ENCODE results near the gene SLC40A1. TPM values are rescaled to one million over a fixed set of nuclear protein-coding genes. Genes with fewer than 3 reads are reported as not detected.

The SLC40A1 gene
- total RNA-seq, 1 experiment from 2014 or later: not detected

GRCh38 chr2:189580241-189580651, 340 bp downstream of the SLC40A1 start:
- Histone ChIP-seq H2AK5ac (ENCODE audit: insufficient read length, low read length) (no peak overlapping the region), H3K23me2 (ENCODE audit: insufficient read length, low read depth, low read length, poor library complexity, severe bottlenecking) (no peaks in the 10 kb centered on the region), H4K91ac (ENCODE audit: insufficient read length, low read depth, low read length) (no peak overlapping the region), H3K4me2 (ENCODE audit: insufficient read depth, insufficient read length, low read length) (peak overlapping the region; percentile 44), H3K79me2 (ENCODE audit: insufficient read depth, low read length) (no peaks in the 10 kb centered on the region), H3K14ac (ENCODE audit: insufficient read depth, low read length) (no peak overlapping the region), H4K8ac (replicated peaks; ENCODE audit: insufficient read length, low read depth, low read length) (no peak overlapping the region), H3K9ac (ENCODE audit: extremely low read depth, insufficient read length, low read length) (no peak overlapping the region), H3K18ac (ENCODE audit: insufficient read length, low read depth, low read length) (no peak overlapping the region), H3K27me3 (ENCODE audit: insufficient read depth, low read length) (peaks cover 57% of the 10 kb centered on the region), H3K79me1 (ENCODE audit: insufficient read depth, low read depth, low read length, poor library complexity, severe bottlenecking) (no peaks in the 10 kb centered on the region), H3K4ac (ENCODE audit: low read depth, low read length) (no peak overlapping the region), H2BK15ac (ENCODE audit: low read depth, low read length) (no peak overlapping the region), H2AFZ (ENCODE audit: low read length) (no peak overlapping the region), H3K27ac (ENCODE audit: insufficient read length, low read depth, low read length) (no peak overlapping the region), H4K20me1 (ENCODE audit: control insufficient read depth, insufficient read depth, insufficient read length) (no peaks in the 10 kb centered on the region), H3K4me1 (ENCODE audit: insufficient read depth, low read length) (no peaks in the 10 kb centered on the region), H3K56ac (ENCODE audit: insufficient read length, low read depth, low read length) (no peak overlapping the region), H3K23ac (ENCODE audit: insufficient read length, low read depth, low read length) (no peak overlapping the region), H2BK20ac (ENCODE audit: low read depth, low read length, poor library complexity, severe bottlenecking) (no peak overlapping the region), H2BK5ac (ENCODE audit: insufficient read length, low read length) (no peak overlapping the region), H2BK12ac (ENCODE audit: insufficient read length, low read depth, low read length) (no peak overlapping the region), H4K5ac (ENCODE audit: insufficient read length, low read depth, low read length) (no peak overlapping the region), H3T11ph (ENCODE audit: low read length) (no peak overlapping the region), H2BK120ac (ENCODE audit: low read depth, low read length, poor library complexity, severe bottlenecking) (no peak overlapping the region), H3K9me3 (ENCODE audit: control insufficient read depth, low read depth, low read length) (no peaks in the 10 kb centered on the region)
- DNase-seq: peak; percentile 57
- Mint-ChIP-seq H3K9me3 (no peaks in the 10 kb centered on the region; a peak in 2 of 5 replicates), H3K4me1 (peaks cover 18% of the 10 kb centered on the region in 2 experiments), H3K27me3 (ENCODE audit: low read depth) (peaks cover 98% of the 10 kb centered on the region), H3K27ac (no peak overlapping the region), H3K4me3 (peak overlapping the region; percentile 60 to 86), H3K36me3 (ENCODE audit: insufficient read depth in 1 of 3, low read depth in 3 of 3) (no peaks in the 10 kb centered on the region)
- no CpG with 5 or more reads among the region's 13 CpGs for WGBS (ENCODE audit: extremely low coverage, insufficient read length, low lambda C conversion rate)
- TF ChIP-seq CTCF (conservative IDR thresholded peaks at IDR 0.05): no peak
